Measurements from ENCODE around the gene RND1. TPM values are rescaled to one million over a fixed set of nuclear protein-coding genes. Genes with fewer than 3 reads are reported as not detected.

RND1 gene
- total and polyA plus RNA-seq, 2 of the 13 experiments (the other 11 are each of a cell fraction or from before 2014, with no cell fraction given): 1.8 to 1.9 TPM

- no peak for TF ChIP-seq HIC2 (CRISPR knock-in tag; IDR thresholded peaks at IDR 0.05; ENCODE audit: low read depth)
- no peak for TF ChIP-seq ZNF766 (CRISPR knock-in tag; IDR thresholded peaks at IDR 0.05; ENCODE audit: borderline replicate concordance)
- TF ChIP-seq ZUFSP (CRISPR knock-in tag; IDR thresholded peaks at IDR 0.05; ENCODE audit: borderline replicate concordance): no peak
- TF ChIP-seq SRSF4 (IDR thresholded peaks at IDR 0.05; ENCODE audit: low read depth, low read length, poor library complexity, severe bottlenecking): no peak
- TF ChIP-seq ARNTL (CRISPR knock-in tag; IDR thresholded peaks at IDR 0.05): peak; percentile 62; the same call in 1 of the 2 replicates
- TF ChIP-seq ZNF558 (CRISPR knock-in tag; IDR thresholded peaks at IDR 0.05; ENCODE audit: borderline replicate concordance): no peak
- TF ChIP-seq ZNF142 (CRISPR knock-in tag; IDR thresholded peaks at IDR 0.05): peak; percentile 59; the same call in 1 of the 2 replicates
- TF ChIP-seq YEATS4 (CRISPR knock-in tag; IDR thresholded peaks at IDR 0.05; ENCODE audit: borderline replicate concordance): no peak
- 0 out of 2 replicates have a peak, but pooled peaks have one; percentile 69 for TF ChIP-seq ZNF224 (CRISPR knock-in tag; IDR thresholded peaks at IDR 0.05)
- TF ChIP-seq ZNF792 (CRISPR knock-in tag; IDR thresholded peaks at IDR 0.05): no peak
- TF ChIP-seq HMG20A (CRISPR knock-in tag; IDR thresholded peaks at IDR 0.05; ENCODE audit: borderline replicate concordance): no peak
- TF ChIP-seq KLF15 (CRISPR knock-in tag; IDR thresholded peaks at IDR 0.05; ENCODE audit: borderline replicate concordance): peak; percentile 90; the same call in 1 of the 2 replicates
- TF ChIP-seq IKZF5 (CRISPR knock-in tag; IDR thresholded peaks at IDR 0.05): peak; percentile 68; the same call in 1 of the 2 replicates
- no peak for TF ChIP-seq ZNF850 (CRISPR knock-in tag; conservative IDR thresholded peaks at IDR 0.05)
- peak; percentile 63; the same call in 1 of the 2 replicates for TF ChIP-seq ZGPAT (CRISPR knock-in tag; IDR thresholded peaks at IDR 0.05)
- 0 out of 2 replicates have a peak, but pooled peaks have one; percentile 13 for TF ChIP-seq SAFB2 (CRISPR knock-in tag; IDR thresholded peaks at IDR 0.05; ENCODE audit: borderline replicate concordance, low read depth)
Measured at GRCh38 chr12:48865281-48866051, at the start of gene RND1 (continued).

Measured in HepG2 (cell line).